ENCODE results near the gene PRTN3.
"Not testable (repeated sequence)": the region's sequence is repeated elsewhere in the genome, so short reads cannot be mapped to it uniquely, and the experiment has no call there.

The PRTN3 gene

DNA sequence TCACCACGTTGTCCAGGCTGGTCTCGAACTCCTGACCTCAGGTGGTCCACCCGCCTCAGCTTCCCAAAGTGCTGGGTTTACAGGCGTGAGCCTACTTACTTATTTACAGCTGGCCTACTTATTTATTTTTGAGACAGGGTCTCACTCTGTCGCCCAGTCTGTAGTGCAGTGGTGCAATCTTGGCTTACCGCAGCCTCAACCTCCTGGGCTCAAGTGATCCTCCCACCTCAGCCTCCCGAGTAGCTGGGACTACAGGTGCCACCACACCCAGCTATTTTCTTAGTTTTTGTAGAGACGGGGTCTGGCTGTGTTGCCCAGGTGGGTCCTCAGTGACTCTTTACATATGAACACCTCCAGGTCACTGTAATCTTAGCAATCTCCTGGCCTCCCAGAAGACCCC is 8.4 kb downstream of the PRTN3 start:
- not testable (repeated sequence) for DNase-seq

- DNase-seq: no peak
Measured at GRCh38 chr19:850221-850978, 9.6 kb downstream of the PRTN3 start.

- no peak for DNase-seq
Measured at GRCh38 chr19:850979-851335, 10.2 kb downstream of the PRTN3 start.

GRCh38 chr19:852136-853013 is 11.6 kb downstream of the PRTN3 start, which contains the start of gene ELANE:
TSS of gene ELANE (plus strand) at chr19:852303. CDS start at chr19:852329, 26 bp downstream.
- DNase-seq: no peak

DNA sequence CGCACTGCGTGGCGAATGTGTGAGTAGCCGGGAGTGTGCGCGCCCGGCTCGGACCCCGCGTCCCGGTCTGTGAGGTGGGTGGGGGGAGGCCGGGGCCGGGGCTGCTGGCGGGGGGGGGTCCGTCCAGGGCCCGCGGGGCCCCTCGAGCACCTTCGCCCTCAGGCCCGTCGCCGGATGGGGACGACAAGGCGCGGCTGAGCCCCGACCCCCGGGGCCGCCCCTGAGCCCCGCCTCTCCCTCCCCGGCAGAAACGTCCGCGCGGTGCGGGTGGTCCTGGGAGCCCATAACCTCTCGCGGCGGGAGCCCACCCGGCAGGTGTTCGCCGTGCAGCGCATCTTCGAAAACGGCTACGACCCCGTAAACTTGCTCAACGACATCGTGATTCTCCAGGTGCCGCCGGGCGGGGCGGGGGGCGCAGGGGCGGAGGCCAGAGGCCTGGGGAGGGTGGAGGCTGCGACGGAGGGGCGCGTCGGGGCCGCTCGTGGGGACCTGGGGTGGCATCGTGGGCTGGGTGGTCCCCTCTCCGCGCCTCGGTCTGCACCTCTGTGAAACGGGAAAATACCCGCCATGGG is 12.3 kb downstream of the PRTN3 start:
- DNase-seq: no peak

DNA sequence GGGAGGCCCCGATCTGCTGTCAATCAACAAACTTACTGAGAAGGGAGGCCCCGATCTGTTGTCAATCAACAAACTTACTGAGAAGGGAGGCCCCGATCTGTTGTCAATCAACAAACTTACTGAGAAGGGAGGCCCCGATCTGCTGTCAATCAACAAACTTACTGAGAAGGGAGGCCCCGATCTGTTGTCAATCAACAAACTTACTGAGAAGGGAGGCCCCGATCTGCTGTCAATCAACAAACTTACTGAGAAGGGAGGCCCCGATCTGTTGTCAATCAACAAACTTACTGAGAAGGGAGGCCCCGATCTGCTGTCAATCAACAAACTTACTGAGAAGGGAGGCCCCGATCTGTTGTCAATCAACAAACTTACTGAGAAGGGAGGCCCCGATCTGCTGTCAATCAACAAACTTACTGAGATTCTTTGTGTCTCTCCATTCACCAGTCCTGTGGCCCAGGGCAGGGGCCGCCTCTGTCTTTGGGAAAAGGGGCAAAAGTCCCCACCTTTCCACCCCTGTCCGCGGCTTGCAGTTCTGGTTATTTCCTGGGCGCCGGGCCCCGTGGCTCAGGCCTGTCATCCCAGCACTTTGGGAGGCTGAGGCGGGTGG is 12.9 kb downstream of the PRTN3 start:
- DNase-seq: not testable (repeated sequence)

GRCh38 chr19:854549-854948 is 13.8 kb downstream of the PRTN3 start:
- DNase-seq: no peak

DNA sequence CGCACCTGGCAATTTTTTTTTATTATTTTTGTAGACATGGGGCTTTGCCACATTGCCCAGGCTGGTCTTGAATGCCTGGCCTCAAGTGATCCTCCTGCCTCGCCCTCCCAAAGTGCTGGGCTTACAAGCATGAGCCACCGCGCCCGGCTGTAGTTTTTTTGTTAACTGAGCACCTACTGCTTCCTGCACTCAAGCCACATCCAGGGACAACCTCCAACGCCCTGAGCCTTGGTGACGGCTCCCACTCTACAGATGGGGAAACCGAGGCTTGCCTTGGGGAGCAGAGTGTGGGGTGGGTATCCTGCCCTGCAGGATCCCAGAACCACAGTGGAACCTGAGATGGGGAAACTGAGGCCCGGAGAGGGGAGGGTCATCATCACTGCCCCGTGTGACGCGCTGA is 14.3 kb downstream of the PRTN3 start:
- no peak for DNase-seq

DNA sequence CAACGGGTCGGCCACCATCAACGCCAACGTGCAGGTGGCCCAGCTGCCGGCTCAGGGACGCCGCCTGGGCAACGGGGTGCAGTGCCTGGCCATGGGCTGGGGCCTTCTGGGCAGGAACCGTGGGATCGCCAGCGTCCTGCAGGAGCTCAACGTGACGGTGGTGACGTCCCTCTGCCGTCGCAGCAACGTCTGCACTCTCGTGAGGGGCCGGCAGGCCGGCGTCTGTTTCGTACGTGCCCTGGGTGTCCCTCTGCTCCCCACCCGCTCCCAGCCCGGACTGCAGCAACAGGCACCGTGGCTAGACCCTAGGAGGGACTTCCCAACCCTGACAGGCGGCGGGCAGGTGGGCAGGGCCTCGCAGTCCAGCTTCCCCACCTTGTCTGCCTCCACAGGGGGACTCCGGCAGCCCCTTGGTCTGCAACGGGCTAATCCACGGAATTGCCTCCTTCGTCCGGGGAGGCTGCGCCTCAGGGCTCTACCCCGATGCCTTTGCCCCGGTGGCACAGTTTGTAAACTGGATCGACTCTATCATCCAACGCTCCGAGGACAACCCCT is 14.8 kb downstream of the PRTN3 start:
- DNase-seq: no peak

GRCh38 chr19:858284-858683 is 17.5 kb downstream of the PRTN3 start:
- DNase-seq: no peak

DNA sequence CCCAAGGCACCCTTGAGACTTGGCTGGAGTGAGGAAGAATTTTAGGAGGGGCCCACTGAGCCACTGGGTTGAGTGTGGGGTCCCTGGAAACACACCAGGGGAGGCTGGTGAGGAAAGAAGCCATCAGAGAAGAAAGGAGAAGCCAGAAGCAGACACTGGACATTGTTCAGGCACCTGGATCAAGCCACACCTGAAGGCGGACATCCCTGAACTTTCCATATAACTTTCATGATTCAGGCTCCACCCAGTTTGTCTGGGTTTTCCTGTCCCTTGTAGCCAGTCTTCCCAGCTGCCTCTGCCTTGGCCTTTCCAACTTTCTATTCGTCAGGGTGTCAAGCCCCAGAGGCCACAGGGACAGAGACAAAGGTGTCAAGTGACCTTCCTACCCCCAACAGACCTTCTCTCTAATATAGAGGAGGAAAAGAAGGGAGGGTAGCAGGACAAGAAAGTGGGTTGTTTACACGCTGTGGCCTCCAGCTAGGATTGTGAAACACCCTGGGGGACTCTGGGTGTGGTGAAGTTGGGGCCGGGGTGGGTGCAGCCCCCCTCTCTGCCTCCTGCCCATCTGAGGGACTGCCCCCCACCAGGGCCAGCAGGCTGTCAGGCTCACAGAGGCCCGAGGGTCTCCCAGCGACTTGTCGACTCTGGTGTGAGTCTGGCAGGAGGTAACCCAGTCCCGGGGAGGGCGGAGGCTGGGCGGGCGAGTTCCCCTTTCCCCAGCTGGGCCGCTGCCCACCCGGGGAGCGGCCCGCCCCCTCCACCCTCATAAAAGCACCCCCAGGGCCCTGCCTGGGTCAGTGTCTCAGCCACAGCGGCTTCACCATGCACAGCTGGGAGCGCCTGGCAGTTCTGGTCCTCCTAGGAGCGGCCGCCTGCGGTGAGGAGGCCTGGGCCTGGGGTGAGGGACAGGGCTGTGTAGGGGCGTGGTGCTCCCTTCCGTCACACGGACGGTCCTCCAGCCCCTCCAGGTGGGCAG is 18.4 kb downstream of the PRTN3 start, which contains the start of gene CFD:
TSS of gene CFD (plus strand) at position 797 of the 976 bp plus-strand sequence. CDS start at position 823, 26 bp downstream.
- no peak for DNase-seq

DNA sequence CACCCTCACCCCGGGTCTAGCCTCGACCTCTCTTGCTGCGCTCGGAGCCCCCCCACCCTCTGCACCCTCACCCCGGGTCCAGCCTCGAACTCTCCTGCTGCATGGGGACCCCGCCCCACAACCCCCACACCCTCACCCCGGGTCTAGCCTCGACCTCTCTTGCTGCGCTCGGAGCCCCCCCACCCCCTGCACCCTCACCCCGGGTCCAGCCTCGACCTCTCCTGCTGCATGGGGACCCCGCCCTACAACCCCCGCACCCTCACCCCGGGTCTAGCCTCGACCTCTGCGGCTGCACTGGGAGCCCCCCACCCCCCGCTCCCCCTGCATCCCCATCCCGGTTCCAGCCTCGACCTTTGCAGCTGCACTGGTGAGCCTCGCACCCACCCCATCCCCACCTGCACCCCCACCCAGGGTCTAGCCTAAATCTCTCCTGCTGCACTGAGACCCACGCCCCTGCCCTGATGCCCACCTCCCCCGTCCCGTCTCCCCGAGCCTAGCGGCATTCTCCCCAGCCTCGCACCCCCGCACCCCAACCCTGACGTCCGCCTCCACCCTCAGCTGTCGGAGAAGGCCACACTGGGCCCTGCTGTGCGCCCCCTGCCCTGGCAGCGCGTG is 20.4 kb downstream of the PRTN3 start:
- no peak for DNase-seq

DNA sequence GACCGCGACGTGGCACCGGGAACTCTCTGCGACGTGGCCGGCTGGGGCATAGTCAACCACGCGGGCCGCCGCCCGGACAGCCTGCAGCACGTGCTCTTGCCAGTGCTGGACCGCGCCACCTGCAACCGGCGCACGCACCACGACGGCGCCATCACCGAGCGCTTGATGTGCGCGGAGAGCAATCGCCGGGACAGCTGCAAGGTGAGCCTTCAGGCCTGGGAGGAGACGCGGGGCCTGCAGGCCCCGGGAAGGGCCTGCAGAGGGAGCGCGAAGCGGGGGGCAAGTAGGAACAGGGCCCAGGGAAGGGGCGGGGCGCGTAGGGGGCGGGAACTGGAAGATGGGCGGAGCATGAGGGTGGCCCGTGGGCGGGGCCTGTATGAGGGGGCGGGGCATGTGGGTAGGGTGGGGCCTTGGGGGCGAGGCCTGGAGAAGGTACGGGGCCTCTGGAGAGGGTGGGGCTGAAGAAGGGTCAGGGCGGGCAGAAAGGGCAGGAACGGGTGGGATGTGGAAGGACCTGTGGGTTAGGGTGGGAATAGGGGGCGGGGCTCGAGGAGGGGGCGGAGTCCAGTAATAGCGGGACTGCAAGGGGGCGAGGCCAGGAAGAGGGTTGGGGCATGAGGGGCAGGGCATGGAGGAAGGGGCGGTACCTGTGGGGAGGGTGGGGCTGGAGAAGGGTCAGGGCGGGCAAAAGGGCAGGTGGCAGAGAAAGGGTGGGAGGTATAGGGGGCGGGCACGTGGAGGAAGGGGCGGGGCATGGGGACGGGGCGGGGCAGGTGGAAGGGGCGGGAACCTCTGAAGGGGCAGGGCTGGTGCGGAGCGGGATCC is 21.2 kb downstream of the PRTN3 start:
- peak; percentile 68 for DNase-seq

GRCh38 chr19:862581-863314 is 21.9 kb downstream of the PRTN3 start:
- DNase-seq: no peak

DNA sequence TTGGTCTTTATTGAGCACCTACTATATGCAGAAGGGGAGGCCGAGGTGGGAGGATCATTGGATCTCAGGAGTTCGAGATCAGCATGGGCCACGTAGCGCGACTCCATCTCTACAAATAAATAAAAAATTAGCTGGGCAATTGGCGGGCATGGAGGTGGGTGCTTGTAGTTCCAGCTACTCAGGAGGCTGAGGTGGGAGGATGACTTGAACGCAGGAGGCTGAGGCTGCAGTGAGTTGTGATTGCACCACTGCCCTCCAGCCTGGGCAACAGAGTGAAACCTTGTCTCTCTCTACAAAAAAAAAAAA is 22.5 kb downstream of the PRTN3 start:
- DNase-seq: no peak

GRCh38 chr19:866769-867300 is 26.0 kb downstream of the PRTN3 start:
- DNase-seq: no peak

GRCh38 chr19:867301-867793 is 26.5 kb downstream of the PRTN3 start:
- DNase-seq: no peak

DNA sequence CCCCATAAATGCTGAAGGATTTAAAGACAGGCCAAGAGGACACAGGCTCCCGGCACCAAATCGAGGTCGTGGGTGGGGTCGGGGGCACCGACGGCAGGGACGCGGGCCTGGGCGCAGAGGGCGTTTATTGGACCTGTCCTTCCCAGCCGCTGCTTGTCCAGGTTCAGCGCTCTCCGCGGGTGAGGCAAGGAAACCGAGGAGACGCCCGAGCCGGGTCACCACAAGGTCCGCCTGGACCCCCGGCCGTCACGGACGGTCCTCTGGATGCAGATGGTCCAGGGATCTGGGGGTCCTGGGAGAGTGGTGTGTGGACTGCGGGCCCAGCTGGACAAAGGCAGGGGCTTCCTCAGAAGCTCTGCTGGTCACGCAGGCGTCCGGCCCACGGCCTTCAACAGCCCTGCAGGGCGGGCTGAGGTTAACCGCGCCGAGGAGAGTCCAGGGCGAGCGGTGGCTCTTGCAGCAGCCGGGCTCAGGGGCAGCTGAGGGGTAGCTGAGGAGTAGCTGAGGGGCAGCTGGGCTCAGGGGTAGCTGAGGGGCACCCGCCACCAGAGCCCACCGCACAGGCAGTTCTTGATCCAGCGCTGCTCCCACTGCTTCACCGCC is 27.2 kb downstream of the PRTN3 start:
- DNase-seq: no peak

All from NCI-H1436 (cell line).